A549 (cell line): ENCODE measurements around the gene MAP3K19. TPM values are rescaled to one million over a fixed set of nuclear protein-coding genes. Genes with fewer than 3 reads are reported as not detected.

Experiments
- ATAC-seq, 2 experiments: fragments of 200-7000 bp in 1 of 2; fragments of >200 bp in 1 of 2; cut with Nextera tagmentation in 1 of 2; cut with Tn5 transposase in 1 of 2; 3 replicates each; pipeline versions ENCODE4 v1.8.0 to v1.9.1; 2018 to 2020; ENCODE audit warnings: mild to moderate bottlenecking in 1 of 2, moderate library complexity in 1 of 2
- CTCF ChIA-PET: fragments of 300-600 bp; sonication (Branson Sonifier 250); formaldehyde crosslinking; extraction: SDS; loops from one replicate; lab custom pipeline; 2021; ENCODE audit warnings: antibody characterized with exemption, inconsistent platforms; lab: Yijun Ruan, JAX
- POLR2A ChIA-PET: fragments of 350-600 bp; formaldehyde crosslinking; extraction: SDS; loops from one replicate; lab custom pipeline; 2021; ENCODE audit warnings: antibody characterized with exemption, inconsistent platforms; lab: Yijun Ruan, JAX
- DNase-seq, 2 experiments: peaks; one replicate each; pipeline versions ENCODE4 v3.0.0 to v3.0.0-alpha.2; 2011 to 2016; ENCODE audit warnings: low read depth in 1 of 2, low spot score in 1 of 2
- FAIRE-seq: peaks from 2 replicates; lab custom pipeline; 2011; peaks lifted over from hg19 to GRCh38; lab: Jason Lieb, UNC
- H3K27ac ChIP-seq, 2 experiments: fragments of >200 bp; sonication (Bioruptor Twin); formaldehyde crosslinking; 3 replicates each; pipeline ENCODE4 v1.5.1; 2016 to 2017
- H3K4me1 ChIP-seq: fragments of >200 bp; sonication (Bioruptor Twin); formaldehyde crosslinking; 3 replicates; pipeline ENCODE4 v1.6.1; 2016
- H3K4me2 ChIP-seq: fragments of >200 bp; sonication (Bioruptor Twin); formaldehyde crosslinking; 3 replicates; pipeline ENCODE4 v1.6.1; 2016
- H3K4me3 ChIP-seq: fragments of >200 bp; sonication (Bioruptor Twin); formaldehyde crosslinking; 3 replicates; pipeline ENCODE4 v1.5.1; 2016
- H3K9me3 ChIP-seq: fragments of >200 bp; sonication (Bioruptor Twin); formaldehyde crosslinking; 3 replicates; pipeline ENCODE4 v1.6.1; 2016
- CEBPB ChIP-seq, 2 experiments: fragments of >200 bp in 1 of 2; sonication (Bioruptor Twin) in 1 of 2; formaldehyde crosslinking in 1 of 2; IDR thresholded peaks; 2 replicates each; pipeline ENCODE4 v1.6.1; 2012 to 2016
- E2F6 ChIP-seq: IDR thresholded peaks from 2 replicates; pipeline ENCODE4 v1.6.1; 2012; ENCODE audit warnings: low read depth, borderline replicate concordance
- EHF ChIP-seq: fragments of 250-450 bp; sonication (Bioruptor Pico); IDR thresholded peaks from 2 replicates; pipeline ENCODE4 v1.5.0; 2020; ENCODE audit warnings: mild to moderate bottlenecking
- EHMT2 ChIP-seq: fragments of 200-600 bp; sonication (generic); IDR thresholded peaks from 2 replicates; pipeline ENCODE4 v1.6.1; 2016; ENCODE audit warnings: antibody characterized with exemption, low read depth, mild to moderate bottlenecking, moderate library complexity
- ELK1 ChIP-seq: fragments of 150-350 bp; IDR thresholded peaks from 2 replicates; pipeline ENCODE4 v1.6.1; 2014; ENCODE audit warnings: low read depth, mild to moderate bottlenecking, low read length
- EP300 ChIP-seq, 2 experiments: fragments of >200 bp; sonication (Bioruptor Twin); formaldehyde crosslinking; IDR thresholded peaks; 2 replicates in 1 of 2; 3 replicates in 1 of 2; pipeline ENCODE4 v1.6.1; 2016 to 2017
- ESRRA ChIP-seq: fragments of 150-350 bp; IDR thresholded peaks from 2 replicates; pipeline ENCODE4 v1.6.1; 2014; ENCODE audit warnings: mild to moderate bottlenecking, low read length, borderline replicate concordance
- FOSB ChIP-seq: fragments of 250-450 bp; sonication (Bioruptor Pico); IDR thresholded peaks from 2 replicates; pipeline ENCODE4 v1.5.0; 2020; ENCODE audit warnings: mild to moderate bottlenecking, moderate library complexity
- GATA3 ChIP-seq: IDR thresholded peaks from 2 replicates; pipeline ENCODE4 v1.6.1; 2012; ENCODE audit warnings: borderline replicate concordance
- HES2 ChIP-seq: fragments of >200 bp; sonication (Bioruptor Twin); formaldehyde crosslinking; IDR thresholded peaks from 2 replicates; pipeline ENCODE4 v1.6.1; 2016
- HEYL ChIP-seq: fragments of 250-450 bp; sonication (Bioruptor Pico); IDR thresholded peaks from 2 replicates; pipeline ENCODE4 v1.8.0; 2021; ENCODE audit warnings: mild to moderate bottlenecking, moderate library complexity
- KDM5A ChIP-seq: fragments of 200-600 bp; sonication (generic); IDR thresholded peaks from 2 replicates; pipeline ENCODE4 v1.6.1; 2016; ENCODE audit warnings: antibody characterized with exemption, mild to moderate bottlenecking
- MAFK ChIP-seq: fragments of 450-650 bp; IDR thresholded peaks from 2 replicates; pipeline ENCODE4 v1.6.1; 2014; ENCODE audit not compliant: partially characterized antibody
- MAX ChIP-seq: IDR thresholded peaks from 2 replicates; pipeline ENCODE4 v1.6.1; 2012
- MYC ChIP-seq: IDR thresholded peaks from 2 replicates; pipeline ENCODE4 v1.6.1; 2012; ENCODE audit warnings: mild to moderate bottlenecking, inconsistent platforms, low read length, improper control_type of control experiment, borderline replicate concordance
- POLR2A ChIP-seq: IDR thresholded peaks from 2 replicates; pipeline ENCODE4 v1.6.1; 2012; ENCODE audit warnings: mild to moderate bottlenecking, low read length
- POLR2AphosphoS2 ChIP-seq: conservative IDR thresholded peaks from 2 replicates; pipeline ENCODE4 v1.6.1; 2012; ENCODE audit warnings: low read length, improper control_type of control experiment, inconsistent platforms
- SREBF2 ChIP-seq: fragments of 450-650 bp; IDR thresholded peaks from 2 replicates; pipeline ENCODE4 v1.6.1; 2014; ENCODE audit warnings: mild to moderate bottlenecking, moderate library complexity
- TFCP2L1 ChIP-seq: fragments of 250-450 bp; sonication (Bioruptor Pico); IDR thresholded peaks from 2 replicates; pipeline ENCODE4 v1.5.0; 2021; ENCODE audit warnings: mild to moderate bottlenecking
- USF2 ChIP-seq: fragments of 450-650 bp; IDR thresholded peaks from 2 replicates; pipeline ENCODE4 v1.6.1; 2014; ENCODE audit warnings: antibody characterized with exemption
- ZFP36 ChIP-seq: fragments of 450-650 bp; IDR thresholded peaks from 2 replicates; pipeline ENCODE4 v1.6.1; 2014; ENCODE audit warnings: borderline replicate concordance; ENCODE audit not compliant: partially characterized antibody
- ZSCAN20 ChIP-seq: fragments of 250-450 bp; sonication (Bioruptor Pico); IDR thresholded peaks from 2 replicates; pipeline ENCODE4 v1.8.0; 2022; ENCODE audit warnings: mild to moderate bottlenecking, moderate library complexity
- WGBS: methylation state at CpG from one replicate; pipeline ENCODE4 v1.1.6; 2017; ENCODE audit errors: missing lambda C conversion rate; 5-methylcytosine and 5-hydroxymethylcytosine counted together
- polyA plus RNA-seq, 4 experiments: library from polyadenylated mRNA; depleted of rRNA in 3 of 4; stranded (reverse); fragments of >200 nt; fragmentation: RNase III in 1 of 4; extraction: RNeasy Plus Mini Kit Qiagen cat#74134 plus additional on column Dnase treatment in 1 of 4; gene quantifications; 2 replicates in 3 of 4; 3 replicates in 1 of 4; pipeline ENCODE4 v1.2.3, GENCODE V29; 2011 to 2017

The MAP3K19 gene
- polyA plus RNA-seq, 2 of the 4 experiments (the other 2 are of a cell fraction): not detected

GRCh38 chr2:134936691-134937090 lies 110.6 kb downstream of the MAP3K19 start:
- ChIA-PET POLR2A (no interaction called here), CTCF (no interaction called here)
- Histone ChIP-seq H3K4me2 (no peak overlapping the region), H3K4me1 (peaks cover 49% of the 10 kb centered on the region), H3K27ac (0 out of 6 replicates have a peak overlapping the region, but pooled peaks of 1 of the 2 experiments have one; percentile 11), H3K4me3 (no peak overlapping the region), H3K9me3 (no peaks in the 10 kb centered on the region)
- FAIRE-seq: no peak
- ATAC-seq: no peak
- TF ChIP-seq ESRRA (no peak), ZSCAN20 (CRISPR knock-in tag) (no peak), GATA3 (no peak), ELK1 (no peak), USF2 (no peak), EHMT2 (no peak), E2F6 (no peak), POLR2A (no peak), CEBPB (IDR thresholded peaks at IDR 0.05) (no peak), MAFK (no peak)
- no peak for DNase-seq
- 92% methylated on average over 4 of the region's 4 CpGs for WGBS

GRCh38 chr2:134934641-134935040 lies 112.6 kb downstream of the MAP3K19 start:
- POLR2A ChIA-PET: interaction anchor here (0.6 kb wide), 1 partner anchor 9 kb away, joined by 3 read pairs; no protein-coding TSS in a partner anchor
- H3K9me3 ChIP-seq: no peaks in the 10 kb centered on the region
- DNase-seq: no peak

GRCh38 chr2:134934150-134934549 lies 113.1 kb downstream of the MAP3K19 start:
- FAIRE-seq: no peak
- POLR2A ChIA-PET: interaction anchor here (0.6 kb wide), 1 partner anchor 9 kb away, joined by 3 read pairs; no protein-coding TSS in a partner anchor
- TF ChIP-seq ZFP36: no peak
- no peak for TF ChIP-seq KDM5A
- no peak for TF ChIP-seq TFCP2L1 (CRISPR knock-in tag)
- TF ChIP-seq HEYL (CRISPR knock-in tag): no peak
- TF ChIP-seq FOSB: no peak
- no peak for TF ChIP-seq EHF (CRISPR knock-in tag)
- no peak for TF ChIP-seq SREBF2
- no peak for TF ChIP-seq MAX

More at GRCh38 chr2:134934641-134935040, 112.6 kb downstream of the MAP3K19 start:
- Histone ChIP-seq H3K4me2 (peak overlapping the region; percentile 92), H3K27ac (peak overlapping the region; percentile 2 to 78; a peak in 3 of 6 replicates), H3K4me1 (peaks cover 54% of the 10 kb centered on the region), H3K4me3 (no peak overlapping the region)
- CTCF ChIA-PET: interaction anchor here (0.7 kb wide), 1 partner anchor 760 kb away, joined by 3 read pairs; no protein-coding TSS in a partner anchor
- FAIRE-seq: no peak
- ATAC-seq: no peak
- 3% methylated on average over 1 of the region's 1 CpG for WGBS
- TF ChIP-seq POLR2AphosphoS2: no peak
- TF ChIP-seq ELK1: no peak
- TF ChIP-seq EP300 (IDR thresholded peaks at IDR 0.05): no peak
- no peak for TF ChIP-seq TFCP2L1 (CRISPR knock-in tag)
- no peak for TF ChIP-seq KDM5A
- no peak for TF ChIP-seq HES2
- TF ChIP-seq MYC: no peak

More at GRCh38 chr2:134934150-134934549, 113.1 kb downstream of the MAP3K19 start:
- CTCF ChIA-PET: interaction anchor here (0.7 kb wide), 1 partner anchor 761 kb away, joined by 3 read pairs; no protein-coding TSS in a partner anchor
- H3K9me3 ChIP-seq: no peaks in the 10 kb centered on the region
- H3K4me1 ChIP-seq: peaks cover 54% of the 10 kb centered on the region
- no peak for DNase-seq
- H3K27ac ChIP-seq: peak overlapping the region; percentile 70 to 78; a peak in 4 of 6 replicates
- no peak overlapping the region for H3K4me3 ChIP-seq
- no peak for ATAC-seq
- 52% methylated on average over 2 of the region's 2 CpGs for WGBS
- peak overlapping the region; percentile 92 for H3K4me2 ChIP-seq
